Measurements from ENCODE around the gene CACTIN.
"Not testable (repeated sequence)": the region's sequence is repeated elsewhere in the genome, so short reads cannot be mapped to it uniquely, and the experiment has no call there.

CACTIN gene

GRCh38 chr19:3626473-3627350 lies at the start of gene CACTIN:
Gene CACTIN (minus strand): TSS chr19:3626790. CDS start chr19:3626762, 28 bp downstream.
- peak; percentile 96 to 98 for DNase-seq (ENCODE audit: low read depth in 2 of 2, low spot score in 1 of 2)

DNA sequence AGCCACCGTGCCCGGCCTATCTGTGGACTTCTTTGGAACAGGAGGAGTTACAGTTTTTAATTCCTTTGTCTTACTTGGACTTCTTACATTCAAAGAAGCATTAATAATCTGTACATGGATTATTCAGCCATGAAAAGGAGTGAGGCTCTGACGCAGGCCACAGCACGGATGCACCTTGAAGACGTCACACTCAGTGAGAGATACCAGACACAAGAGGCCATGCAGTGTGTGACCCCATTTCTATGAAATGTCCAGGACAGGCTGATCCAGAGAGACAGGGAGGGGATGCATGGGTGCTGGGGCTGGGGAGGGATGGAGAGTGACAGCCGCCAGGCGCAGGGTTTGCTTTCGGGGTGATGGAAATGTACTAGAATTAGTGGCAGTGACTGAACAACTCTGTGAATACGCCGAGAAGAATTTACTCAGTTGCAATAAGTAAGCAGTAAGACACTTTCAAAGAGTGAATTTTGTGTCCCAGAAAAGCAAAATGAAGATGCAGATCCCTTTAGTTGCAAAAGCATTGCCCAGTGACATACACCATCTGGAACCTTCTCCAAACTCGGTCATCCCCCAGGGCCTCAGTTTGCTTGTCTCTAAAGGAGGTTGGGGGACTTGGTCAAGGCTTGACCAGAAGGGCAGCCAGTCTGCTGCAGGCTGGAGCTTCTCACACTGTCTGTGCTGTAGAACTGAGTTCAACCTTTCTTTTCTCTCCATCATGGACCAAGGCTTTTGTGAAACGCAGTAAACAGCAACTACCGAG lies 48.4 kb upstream of the CACTIN start:
- no peak for DNase-seq (ENCODE audit: low read depth in 2 of 2, low spot score in 1 of 2)

DNA sequence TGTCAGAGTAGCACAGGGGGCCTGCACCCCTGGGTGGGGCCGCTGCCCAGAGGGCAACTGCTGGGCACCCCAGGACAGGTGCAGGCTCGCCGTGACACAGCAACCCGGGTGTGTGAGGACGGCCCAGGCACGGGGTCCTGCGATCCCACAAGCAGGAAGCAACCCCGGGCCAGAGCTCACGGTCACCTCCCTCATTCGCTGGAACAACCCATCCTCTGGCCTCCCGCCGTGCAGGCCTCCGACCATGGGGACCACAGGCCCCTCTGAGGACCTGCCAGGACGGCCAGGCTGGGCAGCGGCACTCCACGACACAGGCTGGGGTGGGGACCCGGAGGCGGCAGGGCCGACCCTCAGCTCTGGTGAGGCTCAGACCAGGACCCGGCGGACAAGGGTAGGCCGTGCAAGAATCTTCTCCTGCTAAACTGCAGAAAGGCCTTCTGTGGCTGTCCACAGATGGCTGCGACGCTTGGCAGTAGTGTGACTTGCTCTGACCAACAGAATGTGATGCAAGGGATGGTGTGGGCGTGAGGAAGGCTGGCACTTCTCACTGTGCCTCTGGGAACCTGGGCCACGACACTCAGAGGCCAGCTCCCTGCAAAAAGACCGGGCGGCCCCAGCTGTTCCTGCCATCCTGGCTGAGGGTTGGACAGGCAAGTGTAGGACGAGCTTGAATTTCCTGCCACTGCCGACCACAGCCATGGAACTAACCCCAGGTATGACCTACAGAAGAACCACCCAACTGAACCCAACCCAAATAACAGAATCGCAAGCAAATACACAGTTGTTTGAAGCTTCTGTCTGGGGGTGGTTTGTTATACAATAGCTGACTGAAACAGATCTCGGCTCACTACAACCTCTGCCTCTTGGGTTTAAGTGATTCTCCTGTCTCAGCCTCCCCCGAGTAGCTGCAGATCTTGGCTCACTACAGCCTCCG lies 47.2 kb upstream of the CACTIN start:
- no peak for DNase-seq (ENCODE audit: low read depth in 2 of 2, low spot score in 1 of 2)

DNA sequence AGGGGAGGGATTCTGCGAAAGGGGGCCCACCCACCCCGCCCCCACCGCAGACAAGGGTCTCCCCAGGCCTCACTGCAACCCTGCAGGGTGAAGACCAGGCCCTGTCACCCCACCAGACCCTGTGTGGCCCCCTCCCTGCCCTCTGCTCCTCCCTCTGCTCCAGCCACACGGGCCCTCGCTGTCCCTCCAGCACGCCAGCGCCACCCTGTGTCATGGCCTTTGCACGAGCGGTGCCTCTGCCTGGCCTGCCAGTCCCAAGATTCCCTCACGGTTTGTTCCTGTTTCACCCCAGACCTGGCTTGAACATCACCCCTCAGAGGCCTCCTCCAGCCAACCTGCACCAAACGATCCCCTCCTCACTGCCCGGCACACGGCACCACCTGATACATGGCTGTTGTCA lies 46.4 kb upstream of the CACTIN start:
- DNase-seq (ENCODE audit: low read depth in 2 of 2, low spot score in 1 of 2) = no peak

DNA sequence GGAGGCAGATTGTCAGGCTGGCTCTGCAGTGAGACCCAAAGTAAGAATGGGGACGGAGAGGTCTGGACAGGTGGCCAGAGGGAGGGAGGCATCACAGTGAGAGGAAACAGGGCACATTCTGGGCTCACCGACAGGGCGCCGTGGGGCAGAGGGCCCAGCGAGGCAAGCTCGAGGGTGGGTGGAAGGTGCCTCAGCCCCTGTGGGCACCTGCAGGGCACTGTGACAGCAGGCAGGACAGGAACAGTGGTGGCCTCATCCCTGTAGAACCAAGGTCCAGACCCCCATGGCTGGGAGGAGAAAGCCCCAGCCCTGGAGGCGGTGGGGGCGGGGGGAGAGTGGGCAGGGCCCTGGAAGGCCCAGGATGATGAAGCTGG lies 46.0 kb upstream of the CACTIN start:
- no peak for DNase-seq (ENCODE audit: low read depth in 2 of 2, low spot score in 1 of 2)

DNA sequence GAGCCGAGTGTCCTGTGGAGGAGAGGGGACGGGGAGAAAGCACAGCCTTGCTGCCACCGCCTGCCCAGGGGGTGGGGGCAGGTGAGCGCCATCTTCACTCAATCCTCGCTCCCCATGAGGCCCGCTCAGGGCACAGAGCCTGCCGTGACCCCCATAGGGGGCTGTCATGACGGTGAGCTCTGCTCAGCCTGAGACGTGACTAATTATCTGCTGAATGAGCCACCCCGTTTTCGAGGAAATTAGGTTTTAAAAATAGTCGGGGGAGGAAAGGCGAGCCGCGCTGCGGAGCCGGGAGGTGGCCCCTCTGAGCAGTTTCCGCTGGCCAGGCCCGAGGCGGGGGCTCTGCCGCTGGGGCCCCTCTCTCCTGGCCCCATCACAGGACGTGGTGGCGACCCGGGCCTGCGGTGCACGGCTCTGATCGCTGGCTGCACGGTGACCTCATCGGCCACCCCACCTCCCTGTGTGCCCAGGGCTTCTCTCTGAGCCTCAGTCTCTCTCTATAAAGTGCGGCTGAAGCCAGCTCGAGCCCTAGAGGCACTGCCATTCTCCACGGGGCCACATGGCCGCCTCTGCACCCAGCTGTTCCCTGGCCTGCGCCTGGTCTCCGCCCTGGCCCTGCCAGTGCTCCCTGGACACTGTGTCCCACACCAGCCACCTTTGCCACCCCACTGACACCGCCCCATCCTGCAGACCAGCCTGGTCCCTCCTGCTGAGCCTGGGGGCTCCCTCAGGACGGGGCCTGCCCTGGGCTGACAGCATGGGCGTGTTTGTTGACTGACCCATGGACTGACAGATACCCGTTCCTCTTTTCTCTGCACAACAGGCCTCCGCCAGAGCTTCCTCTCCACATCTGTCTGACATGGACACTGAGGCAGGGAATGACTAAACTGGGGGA lies 45.3 kb upstream of the CACTIN start:
- DNase-seq (ENCODE audit: low read depth in 2 of 2, low spot score in 1 of 2) = no peak

DNA sequence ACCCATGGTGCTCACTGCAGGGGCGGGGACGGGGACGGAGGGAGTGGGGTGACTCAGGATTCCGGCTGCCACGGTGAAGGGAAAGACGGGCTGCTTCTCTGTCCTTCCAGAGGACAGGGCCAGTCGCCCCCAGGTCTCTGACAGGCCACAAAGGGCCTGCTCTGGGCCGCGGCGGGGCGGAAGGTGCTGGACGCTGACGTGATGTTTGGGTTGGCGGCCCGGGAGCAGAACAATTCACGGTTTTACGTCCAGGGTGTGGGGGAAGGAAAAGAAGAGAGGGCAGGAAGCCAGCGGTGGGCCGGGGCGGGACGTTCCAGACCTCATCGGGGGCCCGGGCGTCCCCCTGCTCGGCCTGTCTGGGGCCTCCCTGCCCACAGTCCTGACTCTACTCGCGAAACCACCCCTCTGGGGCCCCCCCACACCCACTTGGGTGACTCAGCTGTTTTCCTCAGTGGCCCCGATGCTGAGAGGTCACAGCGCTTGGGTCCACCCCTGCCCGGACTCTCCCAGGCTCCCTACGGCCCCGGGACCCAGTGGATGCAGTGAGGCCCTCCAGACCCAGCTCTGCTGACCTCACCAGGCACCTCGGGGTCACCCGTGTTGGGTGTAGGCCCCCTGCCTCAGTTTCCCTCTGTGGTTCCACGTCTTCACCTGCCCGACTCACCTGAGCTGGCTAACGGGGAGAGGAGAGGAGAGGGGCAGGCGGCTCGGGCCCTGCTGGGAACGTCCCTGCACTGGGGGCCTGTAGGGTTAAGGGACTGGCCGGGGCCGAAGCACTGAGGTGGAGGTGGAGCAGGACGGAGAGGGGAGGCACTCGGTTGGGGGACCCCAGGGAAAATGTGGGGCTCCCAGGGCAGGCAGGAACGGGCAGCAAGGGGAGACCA lies 44.4 kb upstream of the CACTIN start:
- no peak for DNase-seq (ENCODE audit: low read depth in 2 of 2, low spot score in 1 of 2)

DNA sequence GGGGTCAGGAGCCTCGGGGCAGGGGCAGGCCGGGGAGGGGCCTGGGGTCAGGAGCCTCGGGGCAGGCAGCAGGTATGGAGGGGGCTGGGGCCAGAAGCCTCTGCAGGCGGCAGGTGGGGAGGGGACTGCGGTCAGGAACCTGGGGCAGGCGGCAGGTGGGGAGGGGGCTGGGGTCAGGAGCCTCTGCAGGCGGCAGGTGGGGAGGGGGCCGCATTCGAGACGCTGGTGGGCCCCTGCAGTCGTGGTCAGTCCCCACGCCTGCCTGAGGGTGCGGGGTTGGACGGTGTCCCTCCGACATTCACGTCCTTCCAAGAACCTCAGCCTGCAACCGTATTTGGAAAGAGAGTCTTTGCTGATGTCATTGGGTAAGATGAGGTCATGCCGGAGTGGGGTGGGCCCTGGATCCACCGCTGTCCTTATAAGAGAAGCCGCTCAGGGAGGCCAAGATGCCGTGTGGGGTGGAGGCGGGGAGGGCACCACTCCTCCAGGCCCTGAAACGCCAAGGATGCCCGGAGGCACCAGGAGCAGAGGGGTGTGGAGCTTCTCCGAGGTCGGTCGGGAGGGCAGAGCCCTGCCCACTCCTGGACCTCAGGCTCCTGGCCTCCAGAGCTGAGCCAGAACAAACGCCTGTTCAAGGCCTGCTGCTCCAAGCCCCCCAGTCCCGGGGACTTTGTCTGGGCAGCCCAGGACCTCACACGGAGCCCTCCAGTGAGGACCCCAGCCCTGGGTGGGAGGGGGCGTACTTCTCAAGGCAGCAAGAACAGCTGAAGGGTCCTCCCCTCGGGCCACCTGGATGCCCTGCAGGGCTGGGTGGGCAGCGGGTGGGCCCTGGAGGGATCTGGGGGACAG lies 43.6 kb upstream of the CACTIN start:
- no peak for DNase-seq (ENCODE audit: low read depth in 2 of 2, low spot score in 1 of 2)

GRCh38 chr19:3669082-3669946 lies 42.7 kb upstream of the CACTIN start:
- DNase-seq (ENCODE audit: low read depth in 2 of 2, low spot score in 1 of 2) = no peak

- no peak for DNase-seq (ENCODE audit: low read depth in 2 of 2, low spot score in 1 of 2)
Measured at GRCh38 chr19:3668331-3669081, 41.9 kb upstream of the CACTIN start.

DNA sequence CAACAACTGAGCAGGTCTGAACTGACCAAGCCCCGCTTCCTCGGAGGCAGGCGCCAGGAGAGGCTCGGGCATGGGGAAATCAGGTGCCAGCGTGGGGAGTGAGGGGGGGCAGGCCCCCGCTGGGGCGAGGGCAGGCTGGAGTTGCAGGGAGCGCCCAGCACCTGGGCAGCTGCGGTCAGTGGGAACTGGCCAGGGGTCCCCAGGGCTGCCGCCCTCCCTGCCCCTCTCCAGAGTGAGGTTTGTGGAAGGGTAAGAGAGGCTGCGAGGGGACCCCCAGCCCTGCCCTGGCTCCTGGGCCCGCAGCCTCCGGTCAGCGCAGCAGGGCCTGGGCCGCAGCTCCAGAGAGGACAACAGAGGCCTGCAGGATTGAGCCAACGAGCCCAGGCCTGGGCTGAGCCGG lies 41.2 kb upstream of the CACTIN start:
- no peak for DNase-seq (ENCODE audit: low read depth in 2 of 2, low spot score in 1 of 2)

DNA sequence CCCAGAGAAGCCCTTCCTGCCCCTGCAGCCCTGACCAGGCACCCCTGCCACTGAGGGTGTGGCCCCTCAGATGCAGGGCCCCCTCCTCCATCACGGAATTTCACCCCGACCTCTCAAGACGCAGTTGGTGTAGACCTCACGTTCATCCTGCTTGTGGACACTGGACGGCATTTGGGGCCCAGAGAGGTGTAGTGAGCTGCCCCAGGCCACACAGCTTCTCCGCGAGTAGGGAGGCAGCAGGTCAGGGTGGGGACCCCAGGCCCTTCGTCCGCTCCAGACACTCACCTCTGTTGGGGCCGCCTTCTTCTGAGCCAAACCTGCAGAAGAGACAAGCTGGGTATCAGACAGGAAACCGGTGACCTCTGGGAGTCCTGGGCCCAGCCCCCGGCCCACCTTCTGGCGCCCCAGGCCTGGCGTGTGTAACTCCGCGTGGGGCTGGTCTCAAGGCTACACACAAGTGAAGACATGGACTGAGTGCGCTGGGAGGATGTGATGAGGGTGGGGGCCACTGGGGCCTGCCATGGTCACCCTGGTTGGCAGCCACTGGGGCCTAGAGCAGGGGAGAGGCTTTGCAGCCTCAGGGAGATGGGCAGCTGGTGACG lies 40.5 kb upstream of the CACTIN start:
- DNase-seq (ENCODE audit: low read depth in 2 of 2, low spot score in 1 of 2) = no peak

DNA sequence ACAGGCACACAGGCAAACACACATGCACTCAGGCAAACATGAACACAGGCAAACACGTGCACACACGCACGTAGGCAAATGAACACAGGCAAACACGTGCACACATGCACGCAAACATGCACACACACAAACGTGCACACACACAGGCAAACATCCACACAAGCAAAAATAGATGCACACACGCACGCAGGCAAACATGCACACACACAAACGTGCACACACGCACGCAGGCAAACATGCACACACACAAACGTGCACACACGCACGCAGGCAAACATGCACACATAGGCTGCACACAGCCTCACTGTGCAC lies 39.9 kb upstream of the CACTIN start:
- not testable (repeated sequence) for DNase-seq (ENCODE audit: low read depth in 2 of 2, low spot score in 1 of 2)

- peak; percentile 56 to 65 for DNase-seq (ENCODE audit: low read depth in 2 of 2, low spot score in 1 of 2)
Measured at GRCh38 chr19:3665681-3666544, 39.3 kb upstream of the CACTIN start.

DNA sequence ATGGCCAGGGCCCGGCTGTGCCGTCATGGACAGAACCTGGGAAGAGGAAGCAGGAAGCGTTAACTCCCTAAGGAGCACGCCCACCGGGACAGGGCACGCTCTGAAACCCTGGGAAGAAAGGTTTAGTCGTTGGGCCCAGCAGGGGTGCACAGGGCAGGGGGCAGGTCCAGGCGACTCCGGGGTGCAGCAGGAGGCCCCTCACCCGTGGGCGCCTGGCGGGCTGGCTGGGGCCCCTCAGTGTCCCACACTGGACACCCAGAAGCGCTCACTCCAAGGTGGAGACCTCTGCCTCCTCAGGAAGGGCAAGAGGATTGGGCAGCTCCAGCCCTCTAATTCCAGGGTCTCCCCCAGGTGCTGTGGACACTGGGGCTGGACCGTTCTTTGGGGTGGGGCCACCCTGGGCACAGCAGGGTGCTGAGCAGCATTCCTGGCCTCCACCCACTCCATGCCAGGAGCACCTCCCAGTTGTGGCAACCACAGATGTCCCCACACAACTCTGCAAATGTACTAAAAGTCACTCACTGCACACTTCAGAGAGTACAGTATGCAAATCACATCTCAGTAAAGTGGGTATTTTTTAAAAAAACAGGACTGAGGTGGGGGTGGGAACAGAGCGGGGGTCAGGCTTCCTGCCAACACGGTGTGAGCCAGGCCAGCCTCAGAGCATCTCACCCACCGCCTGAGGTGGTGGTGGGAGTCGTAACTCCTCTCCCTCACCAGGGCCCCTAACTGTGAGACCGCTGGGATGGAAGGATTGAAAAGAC lies 38.5 kb upstream of the CACTIN start:
- no peak for DNase-seq (ENCODE audit: low read depth in 2 of 2, low spot score in 1 of 2)

All from stimulated activated CD8-positive, alpha-beta memory T cell treated with anti-CD3 and anti-CD28 coated beads, Interleukin-4, amount 100 ng/mL, for 1 hour (primary cell).